HepG2 (cell line): Measurements from ENCODE around the gene PPP2R1B. TPM values are rescaled to one million over a fixed set of nuclear protein-coding genes. Genes with fewer than 3 reads are reported as not detected.

Experiments
- CC2D1A ChIP-seq: sonication (generic); formaldehyde crosslinking; IDR thresholded peaks from 2 replicates; pipeline ENCODE4 v1.8.1; 2023; ENCODE audit warnings: mild to moderate bottlenecking, missing genetic modification reagents
- EEA1 ChIP-seq: sonication (generic); formaldehyde crosslinking; IDR thresholded peaks from 2 replicates; pipeline ENCODE4 v1.5.1; 2020; ENCODE audit warnings: mild to moderate bottlenecking, missing genetic modification reagents, borderline replicate concordance
- FOSL1 ChIP-seq: sonication (generic); formaldehyde crosslinking; IDR thresholded peaks from 2 replicates; pipeline ENCODE4 v1.9.0; 2021; ENCODE audit warnings: missing genetic modification reagents, borderline replicate concordance
- FOXK2 ChIP-seq: fragments of 450-650 bp; IDR thresholded peaks from 2 replicates; pipeline ENCODE4 v1.6.1; 2016
- GPBP1L1 ChIP-seq: sonication (generic); formaldehyde crosslinking; IDR thresholded peaks from 2 replicates; pipeline ENCODE4 v1.5.0; 2020; ENCODE audit warnings: mild to moderate bottlenecking, missing genetic modification reagents
- HDAC1 ChIP-seq: sonication (generic); formaldehyde crosslinking; IDR thresholded peaks from 2 replicates; pipeline ENCODE4 v1.5.1; 2020; ENCODE audit warnings: mild to moderate bottlenecking, missing genetic modification reagents
- KDM4B ChIP-seq: sonication (generic); formaldehyde crosslinking; IDR thresholded peaks from 2 replicates; pipeline ENCODE4 v1.4.0; 2020; ENCODE audit warnings: missing genetic modification reagents
- KLF13 ChIP-seq: sonication (generic); formaldehyde crosslinking; IDR thresholded peaks from 2 replicates; pipeline ENCODE4 v1.4.0; 2020; ENCODE audit warnings: mild to moderate bottlenecking, missing genetic modification reagents
- PHF21A ChIP-seq: sonication (generic); formaldehyde crosslinking; IDR thresholded peaks from 2 replicates; pipeline ENCODE4 v1.5.0; 2020; ENCODE audit warnings: mild to moderate bottlenecking, missing genetic modification reagents
- PHF8 ChIP-seq: sonication (generic); formaldehyde crosslinking; IDR thresholded peaks from 2 replicates; pipeline ENCODE4 v1.5.0; 2020; ENCODE audit warnings: missing genetic modification reagents
- RELA ChIP-seq: sonication (generic); formaldehyde crosslinking; IDR thresholded peaks from 2 replicates; pipeline ENCODE4 v1.4.0; 2020; ENCODE audit warnings: missing genetic modification reagents
- REXO4 ChIP-seq: sonication (generic); formaldehyde crosslinking; IDR thresholded peaks from 2 replicates; pipeline ENCODE4 v1.8.0; 2022; ENCODE audit warnings: missing genetic modification reagents, mild to moderate bottlenecking, borderline replicate concordance
- SNAPC5 ChIP-seq: sonication (generic); formaldehyde crosslinking; IDR thresholded peaks from 2 replicates; pipeline ENCODE4 v1.8.1; 2023; ENCODE audit warnings: mild to moderate bottlenecking, missing genetic modification reagents, borderline replicate concordance
- TCF7L2 ChIP-seq: IDR thresholded peaks from 2 replicates; pipeline ENCODE4 v1.6.1; 2011; ENCODE audit warnings: mild to moderate bottlenecking, low read depth, low read length, moderate library complexity
- YY1 ChIP-seq: IDR thresholded peaks from 2 replicates; pipeline ENCODE4 v1.6.1; 2011; ENCODE audit warnings: low read length, low read depth, moderate library complexity, mild to moderate bottlenecking; ENCODE audit not compliant: insufficient read depth, insufficient replicate concordance
- ZIK1 ChIP-seq: sonication (generic); formaldehyde crosslinking; IDR thresholded peaks from 2 replicates; pipeline ENCODE4 v1.5.0; 2020; ENCODE audit warnings: mild to moderate bottlenecking, low read depth, missing genetic modification reagents, borderline replicate concordance
- ZNF138 ChIP-seq: sonication (generic); formaldehyde crosslinking; IDR thresholded peaks from 2 replicates; pipeline ENCODE4 v1.5.0; 2020; ENCODE audit warnings: mild to moderate bottlenecking, low read depth, missing genetic modification reagents
- ZNF224 ChIP-seq: sonication (generic); formaldehyde crosslinking; IDR thresholded peaks from 2 replicates; pipeline ENCODE4 v1.5.0; 2020; ENCODE audit warnings: mild to moderate bottlenecking, missing genetic modification reagents
- ZNF260 ChIP-seq: sonication (generic); formaldehyde crosslinking; IDR thresholded peaks from 2 replicates; pipeline ENCODE4 v1.4.0; 2020; ENCODE audit warnings: missing genetic modification reagents, low read depth, mild to moderate bottlenecking, borderline replicate concordance
- ZNF501 ChIP-seq: sonication (generic); formaldehyde crosslinking; IDR thresholded peaks from 2 replicates; pipeline ENCODE4 v1.5.1; 2020; ENCODE audit warnings: mild to moderate bottlenecking, moderate library complexity, missing genetic modification reagents
- ZNF547 ChIP-seq: sonication (generic); formaldehyde crosslinking; IDR thresholded peaks from 2 replicates; pipeline ENCODE4 v1.5.1; 2020; ENCODE audit warnings: mild to moderate bottlenecking, missing genetic modification reagents
- ZNF576 ChIP-seq: sonication (generic); formaldehyde crosslinking; IDR thresholded peaks from 2 replicates; pipeline ENCODE4 v1.4.0; 2020; ENCODE audit warnings: mild to moderate bottlenecking, missing genetic modification reagents
- ZNF580 ChIP-seq: IDR thresholded peaks from 2 replicates; pipeline ENCODE4 v1.6.1; 2016; ENCODE audit warnings: low read depth, borderline replicate concordance
- ZNF800 ChIP-seq: sonication (generic); formaldehyde crosslinking; IDR thresholded peaks from 2 replicates; pipeline ENCODE4 v1.4.0; 2020; ENCODE audit warnings: missing genetic modification reagents
- ZSCAN12 ChIP-seq: sonication (generic); formaldehyde crosslinking; IDR thresholded peaks from 2 replicates; pipeline ENCODE4 v1.9.0; 2021; ENCODE audit warnings: mild to moderate bottlenecking, missing genetic modification reagents
- ZSCAN31 ChIP-seq: sonication (generic); formaldehyde crosslinking; IDR thresholded peaks from 2 replicates; pipeline ENCODE4 v1.5.0; 2020; ENCODE audit warnings: low read depth, mild to moderate bottlenecking, missing genetic modification reagents
- polyA plus RNA-seq, 8 experiments: library from polyadenylated mRNA; depleted of rRNA in 3 of 8; stranded (reverse) in 7 of 8; unstranded in 1 of 8; fragments of >200 nt; fragmentation: Illumina TruSeq in 4 of 8; extraction: Trizol in 4 of 8; gene quantifications; 2 replicates each; pipeline versions ENCODE4 v1.2.1 to v1.2.3, GENCODE V29; 2011 to 2016; ENCODE audit warnings: low read depth in 4 of 8, missing spikeins in 1 of 8, mixed read lengths in 1 of 8; ENCODE audit not compliant: insufficient read depth in 1 of 8
- total RNA-seq, 5 experiments: library from RNA; depleted of rRNA; stranded (reverse); fragments of >200 nt; fragmentation: Illumina TruSeq; extraction: Trizol; gene quantifications; 2 replicates each; pipeline ENCODE4 v1.2.3, GENCODE V29; 2016; ENCODE audit warnings: low read depth in 1 of 5

Gene PPP2R1B
- total and polyA plus RNA-seq, 2 of the 13 experiments (the other 11 are each of a cell fraction or from before 2014, with no cell fraction given), result 22.1 to 56.8 TPM

- TF ChIP-seq ZNF580 (CRISPR knock-in tag) (no peak), EEA1 (0 out of 2 replicates have a peak, but pooled peaks have one; percentile 70), GPBP1L1 (CRISPR knock-in tag) (no peak), ZSCAN12 (no peak), HDAC1 (peak; percentile 69), ZNF800 (CRISPR knock-in tag) (no peak; the same call in 1 of the 2 replicates), TCF7L2 (no peak), FOXK2 (no peak), KLF13 (CRISPR knock-in tag) (no peak), PHF21A (CRISPR knock-in tag) (peak; percentile 17; the same call in 1 of the 2 replicates), ZIK1 (CRISPR knock-in tag) (no peak), ZNF501 (peak; percentile 31; the same call in 1 of the 2 replicates), ZNF224 (CRISPR knock-in tag) (no peak), ZNF547 (peak; percentile 58; the same call in 1 of the 2 replicates), ZNF138 (CRISPR knock-in tag) (no peak), RELA (no peak), KDM4B (CRISPR knock-in tag) (no peak), ZSCAN31 (CRISPR knock-in tag) (peak; percentile 25; the same call in 1 of the 2 replicates), PHF8 (CRISPR knock-in tag) (peak; percentile 90), YY1 (peak; percentile 90), CC2D1A (CRISPR knock-in tag) (no peak), ZNF260 (CRISPR knock-in tag) (no peak), REXO4 (no peak), ZNF576 (CRISPR knock-in tag) (no peak), FOSL1 (CRISPR knock-in tag) (no peak), SNAPC5 (no peak)
These were observed at the start of gene PPP2R1B (continued) for GRCh38 chr11:111765984-111766833.
